Right lobe of liver (tissue), 4 donors: Measurements from ENCODE around the gene CYP8B1.

Experiments
- CTCF ChIP-seq, 4 donors: fragments of 200-600 bp in 3 of 4; fragments of 450-650 bp in 1 of 4; IDR thresholded peaks; one replicate each; pipeline versions ENCODE4 v1.5.1 to v1.8.0; 2016 to 2022; ENCODE audit warnings: antibody characterized with exemption in 4 of 4, mild to moderate bottlenecking in 2 of 4
- POLR2A ChIP-seq: fragments of 450-650 bp; IDR thresholded peaks from one replicate; pipeline ENCODE4 v1.6.1; 2017; ENCODE audit warnings: antibody characterized with exemption, mild to moderate bottlenecking
- donor health status: DM: no; HTN: no; CAD: no.
- donor health status: DM: no; HTN: no; CAD: no.
- donor health status: DM: no; HTN: yes; CAD: no.

- TF ChIP-seq CTCF (IDR thresholded peaks at IDR 0.05) (no peak), POLR2A (no peak)
Observed at GRCh38 chr3:42894698-42895579, 19.3 kb upstream of the CYP8B1 start.
